DND-41 (cell line): ENCODE measurements around the gene PYGO2.

Experiments
- CTCF ChIP-seq: IDR thresholded peaks from 2 replicates; pipeline ENCODE4 v1.5.1; 2012; ENCODE audit warnings: borderline replicate concordance, low read length, moderate library complexity, mild to moderate bottlenecking; ENCODE audit not compliant: poor library complexity, severe bottlenecking; ENCODE audit errors: extremely low read depth
- EZH2 ChIP-seq: IDR thresholded peaks from 3 replicates; pipeline ENCODE4 v1.6.1; 2012; ENCODE audit warnings: borderline replicate concordance, low read depth, mild to moderate bottlenecking, moderate library complexity, low read length, inconsistent platforms; ENCODE audit not compliant: severe bottlenecking

- TF ChIP-seq CTCF (no peak), EZH2 (no peak)
Measured at GRCh38 chr1:154945160-154945961, 16.2 kb downstream of the PYGO2 start.
